Measurements from ENCODE around the gene ATG13. TPM values are rescaled to one million over a fixed set of nuclear protein-coding genes. Genes with fewer than 3 reads are reported as not detected.

The ATG13 gene
- polyA plus RNA-seq, 1 donor from 2014 or later, result 21.1 TPM

DNA sequence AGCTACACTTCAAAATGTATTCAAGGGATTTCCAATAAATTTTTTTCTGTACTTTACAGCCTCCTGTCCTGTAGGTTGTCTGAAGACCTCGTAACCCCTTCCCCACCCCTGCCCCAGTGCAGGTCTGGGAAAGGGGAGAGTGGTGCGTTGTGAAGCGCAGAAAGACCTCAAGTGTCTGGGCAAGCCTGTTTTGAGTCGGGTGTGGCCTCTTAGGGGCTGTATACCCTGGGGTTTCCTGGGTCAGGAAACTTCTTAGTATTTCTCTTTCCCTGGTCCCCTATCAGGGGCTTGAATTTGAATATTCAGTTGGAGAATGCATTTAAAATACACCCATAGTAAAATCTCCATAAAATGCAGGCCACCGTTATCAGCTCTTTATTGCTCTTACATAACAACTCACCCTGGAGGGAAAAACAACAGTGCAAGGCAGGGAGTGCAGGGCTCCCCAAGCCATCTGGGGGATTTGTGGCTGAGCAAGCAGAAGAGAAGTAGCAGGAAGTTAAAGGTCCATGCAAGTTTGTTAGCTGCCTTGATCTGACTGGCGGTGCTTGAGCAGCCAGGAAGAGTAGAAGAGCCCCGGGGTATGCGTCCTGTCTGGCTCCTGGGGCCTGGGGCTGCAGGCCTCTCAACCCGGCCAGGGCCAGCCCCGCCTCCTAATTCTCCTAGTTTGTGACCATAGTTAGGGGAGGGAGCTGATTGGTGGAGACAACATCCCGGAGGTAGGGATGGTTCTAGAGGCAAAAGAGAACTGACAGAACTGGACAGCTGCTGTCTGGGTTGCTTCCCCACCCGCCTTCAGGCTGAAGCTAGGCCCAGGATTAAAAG, 57.3 kb downstream of the ATG13 start:
- Histone ChIP-seq H3K27ac (ENCODE audit: low read length) (no peak overlapping the region), H3K36me3 (ENCODE audit: insufficient read depth, low read length) (no peaks in the 10 kb centered on the region), H3K27me3 (ENCODE audit: insufficient read depth, low read depth, low read length) (no peaks in the 10 kb centered on the region), H4K20me1 (ENCODE audit: insufficient read depth) (no peaks in the 10 kb centered on the region), H3K9me3 (ENCODE audit: low read length) (no peaks in the 10 kb centered on the region), H3K9ac (ENCODE audit: low read length) (no peak overlapping the region), H3K4me2 (ENCODE audit: low read length) (no peak overlapping the region), H3F3A (ENCODE audit: insufficient read depth, low read length, poor library complexity, severe bottlenecking) (no peaks in the 10 kb centered on the region), H3K9me2 (ENCODE audit: insufficient read depth, low read length) (no peaks in the 10 kb centered on the region), H2AFZ (ENCODE audit: low read depth, low read length) (no peak overlapping the region), H3K79me2 (replicated peaks; ENCODE audit: insufficient read depth, low read length) (no peaks in the 10 kb centered on the region), H3K4me3 (ENCODE audit: low read length) (no peak overlapping the region)
- TF ChIP-seq SMC3 (conservative IDR thresholded peaks at IDR 0.05; ENCODE audit: poor library complexity) (no peak), POLR2AphosphoS5 (IDR thresholded peaks at IDR 0.05) (no peak), CTCF (IDR thresholded peaks at IDR 0.05; ENCODE audit: poor library complexity, severe bottlenecking) (no peak), RAD21 (conservative IDR thresholded peaks at IDR 0.05) (no peak), TAF1 (IDR thresholded peaks at IDR 0.05; ENCODE audit: low read depth) (no peak)

GRCh38 chr11:46675288-46675851, 58.0 kb downstream of the ATG13 start:
- Histone ChIP-seq H3K79me2 (replicated peaks; ENCODE audit: insufficient read depth, low read length) (no peaks in the 10 kb centered on the region), H3K27ac (ENCODE audit: low read length) (no peak overlapping the region), H3K9me3 (ENCODE audit: low read length) (no peaks in the 10 kb centered on the region), H3K36me3 (ENCODE audit: insufficient read depth, low read length) (no peaks in the 10 kb centered on the region), H3K9me2 (ENCODE audit: insufficient read depth, low read length) (no peaks in the 10 kb centered on the region), H3F3A (ENCODE audit: insufficient read depth, low read length, poor library complexity, severe bottlenecking) (no peaks in the 10 kb centered on the region), H3K4me3 (ENCODE audit: low read length) (no peak overlapping the region), H3K9ac (ENCODE audit: low read length) (no peak overlapping the region), H3K27me3 (ENCODE audit: insufficient read depth, low read depth, low read length) (no peaks in the 10 kb centered on the region), H2AFZ (ENCODE audit: low read depth, low read length) (no peak overlapping the region), H4K20me1 (ENCODE audit: insufficient read depth) (no peaks in the 10 kb centered on the region), H3K4me2 (ENCODE audit: low read length) (no peak overlapping the region)
- TF ChIP-seq TAF1 (IDR thresholded peaks at IDR 0.05; ENCODE audit: low read depth), result no peak
- no peak for TF ChIP-seq CTCF (IDR thresholded peaks at IDR 0.05; ENCODE audit: poor library complexity, severe bottlenecking)
- TF ChIP-seq RAD21 (conservative IDR thresholded peaks at IDR 0.05), result no peak
- no peak for TF ChIP-seq POLR2AphosphoS5 (IDR thresholded peaks at IDR 0.05)
- no peak for TF ChIP-seq EP300 (conservative IDR thresholded peaks at IDR 0.05; ENCODE audit: poor library complexity, severe bottlenecking)
- TF ChIP-seq EZH2 (IDR thresholded peaks at IDR 0.05; ENCODE audit: borderline replicate concordance, insufficient read depth, low read length, poor library complexity, severe bottlenecking), result no peak
- no peak for TF ChIP-seq REST (IDR thresholded peaks at IDR 0.05; ENCODE audit: borderline replicate concordance)
- TF ChIP-seq MXI1 (conservative IDR thresholded peaks at IDR 0.05; ENCODE audit: poor library complexity, severe bottlenecking), result no peak
- no peak for TF ChIP-seq SMC3 (conservative IDR thresholded peaks at IDR 0.05; ENCODE audit: poor library complexity)
